NOMO-1 treated with DMSO at 0.1 percent for 48 hours (cell line): ENCODE measurements around the gene APBA2.
"Not testable (repeated sequence)": the region's sequence is repeated elsewhere in the genome, so short reads cannot be mapped to it uniquely, and the experiment has no call there.

ENCODE experiments used
- DNase-seq: peaks from one replicate; lab custom pipeline; 2025; ENCODE audit not compliant: unreplicated experiment; lab: John Stamatoyannopoulos, UW

Gene APBA2

GRCh38 chr15:29149738-29150075, 263.9 kb downstream of the APBA2 start:
- DNase-seq, result no peak

GRCh38 chr15:29150515-29151483, 265.0 kb downstream of the APBA2 start:
- no peak for DNase-seq

- DNase-seq, result no peak
Measured at GRCh38 chr15:29151484-29151857, 265.7 kb downstream of the APBA2 start.

GRCh38 chr15:29156521-29156920, 270.7 kb downstream of the APBA2 start:
- no peak for DNase-seq

- no peak for DNase-seq
Measured at GRCh38 chr15:29159771-29160455, 274.1 kb downstream of the APBA2 start.

GRCh38 chr15:29162411-29162810, 276.6 kb downstream of the APBA2 start:
- no peak for DNase-seq

GRCh38 chr15:29167122-29167521, 281.3 kb downstream of the APBA2 start:
- DNase-seq, result not testable (repeated sequence)
